Adrenal gland (tissue), 12 donors: ENCODE data around the gene HSF2BP. TPM values are rescaled to one million over a fixed set of nuclear protein-coding genes. Genes with fewer than 3 reads are reported as not detected.

ENCODE experiments used
- DNase-seq, 7 donors: peaks; one replicate each; pipeline ENCODE4 v3.0.0-alpha.2; 2019 to 2020
- H3K27ac ChIP-seq, 5 donors: fragments of 200-600 bp; sonication (generic) in 4 of 5; 1 replicate in 3 of 5; 2 replicates in 2 of 5; pipeline versions ENCODE4 v1.5.1 to v1.8.0; 2016 to 2020; ENCODE audit warnings: mild to moderate bottlenecking in 1 of 5
- H3K27me3 ChIP-seq: fragments of 200-600 bp; 2 replicates; pipeline ENCODE4 v1.8.0; 2021
- H3K36me3 ChIP-seq, 2 donors: fragments of 200-600 bp; replicated peaks in 1 of 2; 1 replicate in 1 of 2; 2 replicates in 1 of 2; pipeline versions ENCODE4 v1.5.1 to v1.8.0; 2018 to 2022
- H3K4me1 ChIP-seq, 2 donors: fragments of 200-600 bp; replicated peaks in 1 of 2; 1 replicate in 1 of 2; 2 replicates in 1 of 2; pipeline versions ENCODE4 v1.5.1 to v1.8.0; 2018 to 2021
- H3K4me3 ChIP-seq, 4 donors: fragments of 200-600 bp; sonication (generic) in 3 of 4; one replicate each; pipeline ENCODE4 v1.5.1; 2016 to 2018
- H3K9me3 ChIP-seq, 3 donors: fragments of 200-600 bp; sonication (generic) in 1 of 3; replicated peaks in 1 of 3; 1 replicate in 2 of 3; 2 replicates in 1 of 3; pipeline versions ENCODE4 v1.5.1 to v1.8.0; 2016 to 2021
- CTCF ChIP-seq, 6 experiments: fragments of 450-650 bp in 4 of 6; fragments of 200-600 bp in 2 of 6; sonication (generic) in 1 of 6; IDR thresholded peaks; 1 replicate in 5 of 6; 2 replicates in 1 of 6; pipeline versions ENCODE4 v1.5.1 to v1.8.0; 2016 to 2021; ENCODE audit warnings: antibody characterized with exemption in 6 of 6, mild to moderate bottlenecking in 2 of 6, moderate library complexity in 1 of 6
- POLR2A ChIP-seq, 2 donors: fragments of 450-650 bp; IDR thresholded peaks; one replicate each; pipeline ENCODE4 v1.6.1; 2017; ENCODE audit warnings: antibody characterized with exemption in 2 of 2, mild to moderate bottlenecking in 2 of 2, moderate library complexity in 1 of 2
- WGBS, 4 donors: extraction: QIAGEN DNeasy Blood & Tissue Kit in 2 of 4; methylation state at CpG; one replicate each; pipeline versions ENCODE4 v1.1.5 to v1.1.7; 2013 to 2017; 5-methylcytosine and 5-hydroxymethylcytosine counted together
- intact Hi-C, 2 donors: fragments of 100-400 bp; cut with DNase I; formaldehyde crosslinking; loops; one replicate each; pipeline versions ENCODE4 v1.14.1 to v1.15.0; 2022 to 2023
- polyA plus RNA-seq, 3 donors: library from polyadenylated mRNA; stranded (reverse); fragments of 200-250 nt in 2 of 3; fragments of 350-450 nt in 1 of 3; fragmentation: Illumina TruSeq in 1 of 3; extraction: RNeasy Lipid Tissue Mini Kit (QIAGEN cat#74804) in 1 of 3; gene quantifications; one replicate each; pipeline ENCODE4 v1.2.3, GENCODE V29; 2013 to 2014
- total RNA-seq, 9 donors: library from RNA; depleted of rRNA in 4 of 9; stranded (reverse); fragments of >200 nt in 4 of 9; fragments of 120-200 nt in 1 of 9; fragmentation: NEBNext Ultra II Directional in 1 of 9; extraction: Animal tissue kit (Norgen Biotek cat#: 25700) in 1 of 9; gene quantifications; one replicate each; pipeline versions ENCODE4 v1.1.0 to v1.2.4, GENCODE V29; 2013 to 2023
- donor health status: healthy with polysubstance abuse.
- donor health status: Bipolar disorder and iron deficiency.
- donor health status: DM: yes; HTN: yes; CAD: no.
- donor health status: DM: no; HTN: no; CAD: no.
- donor health status: DM: no; HTN: no; CAD: no.
- donor health status: DM: yes; HTN: yes; CAD: no.

Gene HSF2BP
- total and polyA plus RNA-seq, 12 donors, result 0.23 to 1.5 (median 0.42) TPM; not detected in 2

- WGBS, 4 donors, result 93 to 94% (median 94%) methylated on average over 4 of the region's 4 CpGs
- TF ChIP-seq CTCF (IDR thresholded peaks at IDR 0.05), result no peak
- TF ChIP-seq POLR2A (IDR thresholded peaks at IDR 0.05), result no peak
- Histone ChIP-seq H3K27ac (no peak overlapping the region), H3K27me3 (no peaks in the 10 kb centered on the region), H3K9me3 (no peaks in the 10 kb centered on the region), H3K4me3 (no peak overlapping the region), H3K36me3 (no peaks in the 10 kb centered on the region), H3K4me1 (peaks cover 0 to 18% of the 10 kb centered on the region in 2 donors)
- no peak for DNase-seq
- intact Hi-C loops, result no loop called here
These were observed 16.1 kb downstream of the HSF2BP start for GRCh38 chr21:43643193-43643592.

GRCh38 chr21:43640400-43640799 is 18.9 kb downstream of the HSF2BP start:
- no peak overlapping the region for H3K27ac ChIP-seq
- H3K9me3 ChIP-seq, result no peaks in the 10 kb centered on the region
- no peak overlapping the region for H3K4me3 ChIP-seq
- H3K27me3 ChIP-seq, result no peaks in the 10 kb centered on the region
- no peaks in the 10 kb centered on the region for H3K36me3 ChIP-seq
- no peak for TF ChIP-seq CTCF (IDR thresholded peaks at IDR 0.05)
- TF ChIP-seq POLR2A (IDR thresholded peaks at IDR 0.05), result no peak
- intact Hi-C loops, result no loop called here
- WGBS, 4 donors, result 77 to 87% (median 80%) methylated on average over 3 of the region's 3 CpGs
- DNase-seq, result no peak
- peaks cover 0 to 7% of the 10 kb centered on the region in 2 donors for H3K4me1 ChIP-seq

DNA sequence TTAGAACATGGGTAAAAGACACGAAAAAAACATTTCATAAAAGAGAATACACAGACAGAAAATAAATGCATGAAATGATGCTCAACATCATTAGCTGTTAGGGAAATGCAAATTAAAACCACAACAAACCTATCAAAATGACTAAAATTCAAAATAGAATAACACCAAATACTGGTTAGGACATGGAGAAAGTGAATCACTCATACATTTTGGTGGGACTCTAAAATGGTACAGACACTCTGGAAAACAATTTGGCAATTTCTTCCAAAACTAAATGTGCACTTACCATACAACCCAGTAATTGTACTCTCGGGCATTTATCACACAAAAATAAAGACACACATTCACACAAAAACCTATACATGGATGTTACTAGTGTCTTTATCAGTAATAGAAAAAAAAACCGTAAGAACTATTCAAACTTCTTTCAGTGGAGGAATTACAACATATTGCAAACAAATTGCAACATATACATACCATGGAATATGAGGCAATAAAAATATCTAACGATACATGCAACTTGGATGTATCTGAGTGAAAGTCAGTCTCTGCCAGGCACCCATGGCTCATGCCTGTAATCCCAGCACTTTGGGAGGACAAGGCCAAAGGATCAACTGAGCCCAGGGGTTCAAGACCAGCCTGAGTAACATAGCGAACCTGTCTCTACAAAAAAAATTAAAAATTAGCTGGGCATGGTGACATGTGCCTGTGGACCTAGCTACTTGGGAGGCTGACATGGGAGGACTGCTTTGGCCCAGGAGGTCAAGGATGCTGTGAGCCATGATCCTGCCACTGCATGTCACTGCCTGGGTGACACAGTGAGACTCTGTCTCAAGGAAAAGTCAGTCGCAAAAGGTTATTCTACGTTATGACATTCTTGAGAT is 19.6 kb downstream of the HSF2BP start:
- WGBS, 4 donors, result 62 to 71% (median 67%) methylated on average over 7 of the region's 7 CpGs
- peaks cover 0 to under 1% of the 10 kb centered on the region in 2 donors for H3K4me1 ChIP-seq
- H3K9me3 ChIP-seq, result no peaks in the 10 kb centered on the region
- TF ChIP-seq CTCF (IDR thresholded peaks at IDR 0.05) (no peak), POLR2A (IDR thresholded peaks at IDR 0.05) (no peak)
- DNase-seq, result no peak
- H3K27me3 ChIP-seq, result no peaks in the 10 kb centered on the region
- H3K4me3 ChIP-seq, result no peak overlapping the region
- no peak overlapping the region for H3K27ac ChIP-seq
- no peaks in the 10 kb centered on the region for H3K36me3 ChIP-seq
- intact Hi-C loops, result no loop called here

GRCh38 chr21:43637530-43638158 is 21.6 kb downstream of the HSF2BP start:
- H3K4me3 ChIP-seq, result no peak overlapping the region
- WGBS, 4 donors, result 81 to 94% (median 87%) methylated on average over 3 of the region's 3 CpGs

More at GRCh38 chr21:43637530-43638158, 21.6 kb downstream of the HSF2BP start:
- Histone ChIP-seq H3K36me3 (no peaks in the 10 kb centered on the region), H3K27ac (no peak overlapping the region), H3K4me1 (no peaks in the 10 kb centered on the region), H3K9me3 (no peaks in the 10 kb centered on the region), H3K27me3 (no peaks in the 10 kb centered on the region)
- TF ChIP-seq POLR2A (IDR thresholded peaks at IDR 0.05) (no peak), CTCF (IDR thresholded peaks at IDR 0.05) (no peak)
- DNase-seq, result no peak
- intact Hi-C loops, result no loop called here
